Measurements from ENCODE around the gene CFAP70. TPM values are rescaled to one million over a fixed set of nuclear protein-coding genes. Genes with fewer than 3 reads are reported as not detected.
"Not testable (repeated sequence)": the region's sequence is repeated elsewhere in the genome, so short reads cannot be mapped to it uniquely, and the experiment has no call there.

The CFAP70 gene
- total RNA-seq, 1 experiment from 2014 or later, result 0.10 TPM

DNA sequence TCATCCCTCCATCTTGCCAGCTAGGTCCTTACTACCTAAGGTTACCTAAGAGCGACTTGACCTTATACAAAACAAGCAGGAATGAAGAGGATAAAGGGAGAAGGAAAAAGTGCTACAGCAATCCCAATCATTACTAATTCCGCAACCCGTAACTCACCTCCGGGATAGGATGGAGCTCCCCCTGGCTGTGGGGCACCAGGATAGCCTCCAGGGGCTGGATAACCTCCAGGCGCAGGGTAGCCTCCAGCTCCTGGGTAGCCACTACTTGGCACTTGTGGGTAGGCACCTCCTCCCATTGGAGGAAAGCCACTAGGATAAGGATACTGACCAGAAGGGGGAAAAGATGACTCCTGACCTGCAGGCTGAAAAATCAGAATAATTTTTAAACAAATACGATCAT is 39.4 kb upstream of the CFAP70 start:
- no peak overlapping the region for H3K4me3 ChIP-seq (ENCODE audit: low read depth in 2 of 2, low read length in 2 of 2)
- H3K36me3 ChIP-seq (ENCODE audit: control insufficient read depth, insufficient read depth, low read length), result peaks cover 23% of the 10 kb centered on the region
- POLR2A ChIA-PET, result no interaction called here
- CTCF ChIA-PET, result interaction anchor here (0.6 kb wide), 1 partner anchor 14 kb away, joined by 8 read pairs; no protein-coding TSS in a partner anchor
- H3K4me1 ChIP-seq (ENCODE audit: control insufficient read depth, insufficient read depth, low read length), result no peaks in the 10 kb centered on the region
- intact Hi-C loops (cut with micrococcal nuclease; ENCODE audit: unreplicated experiment), result no loop called here
- H3K9me3 ChIP-seq (ENCODE audit: control insufficient read depth, insufficient read depth, low read depth, low read length), result no peaks in the 10 kb centered on the region
- BruUV-seq (replicated peaks), result no TSS peak
- in situ Hi-C loops (cut with HindIII; ENCODE audit: low pct_unique_long_range_greater_than_20kb, low sequenced_read_pairs), result no loop called here
- ATAC-seq (peak; percentile 68; the same call in 1 of the 2 replicates), DNase-seq (ENCODE audit: low read depth, low spot score) (no peak)
- TF ChIP-seq TCF7L2 (IDR thresholded peaks at IDR 0.05; ENCODE audit: low read depth, low read length) (no peak), POLR2AphosphoS5 (IDR thresholded peaks at IDR 0.05; ENCODE audit: low read depth, low read length) (no peak), SIN3A (IDR thresholded peaks at IDR 0.05; ENCODE audit: borderline replicate concordance, insufficient read depth, low read depth, low read length) (no peak)
- TF ChIP-seq, protein P1, sequence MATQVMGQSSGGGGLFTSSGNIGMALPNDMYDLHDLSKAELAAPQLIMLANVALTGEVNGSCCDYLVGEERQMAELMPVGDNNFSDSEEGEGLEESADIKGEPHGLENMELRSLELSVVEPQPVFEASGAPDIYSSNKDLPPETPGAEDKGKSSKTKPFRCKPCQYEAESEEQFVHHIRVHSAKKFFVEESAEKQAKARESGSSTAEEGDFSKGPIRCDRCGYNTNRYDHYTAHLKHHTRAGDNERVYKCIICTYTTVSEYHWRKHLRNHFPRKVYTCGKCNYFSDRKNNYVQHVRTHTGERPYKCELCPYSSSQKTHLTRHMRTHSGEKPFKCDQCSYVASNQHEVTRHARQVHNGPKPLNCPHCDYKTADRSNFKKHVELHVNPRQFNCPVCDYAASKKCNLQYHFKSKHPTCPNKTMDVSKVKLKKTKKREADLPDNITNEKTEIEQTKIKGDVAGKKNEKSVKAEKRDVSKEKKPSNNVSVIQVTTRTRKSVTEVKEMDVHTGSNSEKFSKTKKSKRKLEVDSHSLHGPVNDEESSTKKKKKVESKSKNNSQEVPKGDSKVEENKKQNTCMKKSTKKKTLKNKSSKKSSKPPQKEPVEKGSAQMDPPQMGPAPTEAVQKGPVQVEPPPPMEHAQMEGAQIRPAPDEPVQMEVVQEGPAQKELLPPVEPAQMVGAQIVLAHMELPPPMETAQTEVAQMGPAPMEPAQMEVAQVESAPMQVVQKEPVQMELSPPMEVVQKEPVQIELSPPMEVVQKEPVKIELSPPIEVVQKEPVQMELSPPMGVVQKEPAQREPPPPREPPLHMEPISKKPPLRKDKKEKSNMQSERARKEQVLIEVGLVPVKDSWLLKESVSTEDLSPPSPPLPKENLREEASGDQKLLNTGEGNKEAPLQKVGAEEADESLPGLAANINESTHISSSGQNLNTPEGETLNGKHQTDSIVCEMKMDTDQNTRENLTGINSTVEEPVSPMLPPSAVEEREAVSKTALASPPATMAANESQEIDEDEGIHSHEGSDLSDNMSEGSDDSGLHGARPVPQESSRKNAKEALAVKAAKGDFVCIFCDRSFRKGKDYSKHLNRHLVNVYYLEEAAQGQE (IDR thresholded peaks at IDR 0.05; ENCODE audit: insufficient read depth in 1 of 2, low read depth in 2 of 2, low read length in 1 of 2), result no peak
- TF ChIP-seq, protein P2, sequence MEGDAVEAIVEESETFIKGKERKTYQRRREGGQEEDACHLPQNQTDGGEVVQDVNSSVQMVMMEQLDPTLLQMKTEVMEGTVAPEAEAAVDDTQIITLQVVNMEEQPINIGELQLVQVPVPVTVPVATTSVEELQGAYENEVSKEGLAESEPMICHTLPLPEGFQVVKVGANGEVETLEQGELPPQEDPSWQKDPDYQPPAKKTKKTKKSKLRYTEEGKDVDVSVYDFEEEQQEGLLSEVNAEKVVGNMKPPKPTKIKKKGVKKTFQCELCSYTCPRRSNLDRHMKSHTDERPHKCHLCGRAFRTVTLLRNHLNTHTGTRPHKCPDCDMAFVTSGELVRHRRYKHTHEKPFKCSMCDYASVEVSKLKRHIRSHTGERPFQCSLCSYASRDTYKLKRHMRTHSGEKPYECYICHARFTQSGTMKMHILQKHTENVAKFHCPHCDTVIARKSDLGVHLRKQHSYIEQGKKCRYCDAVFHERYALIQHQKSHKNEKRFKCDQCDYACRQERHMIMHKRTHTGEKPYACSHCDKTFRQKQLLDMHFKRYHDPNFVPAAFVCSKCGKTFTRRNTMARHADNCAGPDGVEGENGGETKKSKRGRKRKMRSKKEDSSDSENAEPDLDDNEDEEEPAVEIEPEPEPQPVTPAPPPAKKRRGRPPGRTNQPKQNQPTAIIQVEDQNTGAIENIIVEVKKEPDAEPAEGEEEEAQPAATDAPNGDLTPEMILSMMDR (IDR thresholded peaks at IDR 0.05), result no peak; the same call in 1 of the 2 replicates
- H3K27ac ChIP-seq (ENCODE audit: low read length), result no peak overlapping the region
- H3K27me3 ChIP-seq (ENCODE audit: control insufficient read depth, insufficient read depth, low read length), result no peaks in the 10 kb centered on the region

DNA sequence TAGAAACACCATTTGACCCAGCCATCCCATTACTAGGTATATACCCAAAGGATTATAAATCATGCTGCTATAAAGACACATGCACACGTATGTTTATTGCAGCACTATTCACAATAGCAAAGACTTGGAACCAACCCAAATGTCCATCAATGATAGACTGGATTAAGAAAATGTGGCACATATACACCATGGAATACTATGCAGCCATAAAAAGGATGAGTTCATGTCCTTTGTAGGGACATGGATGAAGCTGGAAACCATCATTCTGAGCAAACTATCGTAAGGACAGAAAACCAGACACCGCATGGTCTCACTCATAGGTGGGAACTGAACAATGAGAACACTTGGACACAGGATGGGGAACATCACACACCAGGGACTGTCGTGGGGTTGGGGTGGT is 35.7 kb upstream of the CFAP70 start:
- intact Hi-C loops (cut with micrococcal nuclease; ENCODE audit: unreplicated experiment); DNase-seq (ENCODE audit: low read depth, low spot score); POLR2A ChIA-PET; in situ Hi-C loops (cut with HindIII; ENCODE audit: low pct_unique_long_range_greater_than_20kb, low sequenced_read_pairs); ATAC-seq; CTCF ChIA-PET; H3K4me1 ChIP-seq (ENCODE audit: control insufficient read depth, insufficient read depth, low read length); H3K4me3 ChIP-seq (ENCODE audit: low read depth in 2 of 2, low read length in 2 of 2); H3K27ac ChIP-seq (ENCODE audit: low read length); H3K9me3 ChIP-seq (ENCODE audit: control insufficient read depth, insufficient read depth, low read depth, low read length); BruUV-seq (replicated peaks); H3K27me3 ChIP-seq (ENCODE audit: control insufficient read depth, insufficient read depth, low read length): not testable (repeated sequence)
- peaks cover 23% of the 10 kb centered on the region for H3K36me3 ChIP-seq (ENCODE audit: control insufficient read depth, insufficient read depth, low read length)

DNA sequence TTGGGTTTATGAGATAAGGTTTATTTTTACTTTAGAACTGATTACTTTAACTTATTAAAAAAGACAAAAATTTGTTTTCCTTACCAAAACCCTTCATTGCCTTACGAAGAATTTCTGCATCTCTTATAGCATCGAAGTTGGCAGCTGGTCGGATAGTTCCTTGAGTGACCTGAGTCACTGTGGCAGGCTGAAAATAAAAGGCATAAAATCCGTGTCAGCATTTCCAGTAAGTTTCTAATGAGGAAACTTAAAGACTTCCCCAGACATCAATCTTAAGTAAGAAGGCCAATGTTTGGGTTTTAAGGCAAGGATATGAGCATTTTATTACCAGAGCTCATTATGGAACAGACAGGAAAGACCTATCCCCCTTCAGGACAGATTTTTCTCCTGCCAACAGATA is 29.6 kb upstream of the CFAP70 start:
- in situ Hi-C loops (cut with HindIII; ENCODE audit: low pct_unique_long_range_greater_than_20kb, low sequenced_read_pairs), result no loop called here
- Histone ChIP-seq H3K36me3 (ENCODE audit: control insufficient read depth, insufficient read depth, low read length) (peaks cover 20% of the 10 kb centered on the region; the same call in 1 of the 2 replicates), H3K4me1 (ENCODE audit: control insufficient read depth, insufficient read depth, low read length) (no peaks in the 10 kb centered on the region), H3K4me3 (ENCODE audit: low read depth in 2 of 2, low read length in 2 of 2) (no peak overlapping the region), H3K9me3 (ENCODE audit: control insufficient read depth, insufficient read depth, low read depth, low read length) (no peaks in the 10 kb centered on the region), H3K27me3 (ENCODE audit: control insufficient read depth, insufficient read depth, low read length) (no peaks in the 10 kb centered on the region), H3K27ac (ENCODE audit: low read length) (no peak overlapping the region)
- TF ChIP-seq, protein P2 (IDR thresholded peaks at IDR 0.05), result no peak
- TF ChIP-seq TCF7L2 (IDR thresholded peaks at IDR 0.05; ENCODE audit: low read depth, low read length), result no peak
- no peak for TF ChIP-seq SIN3A (IDR thresholded peaks at IDR 0.05; ENCODE audit: borderline replicate concordance, insufficient read depth, low read depth, low read length)
- TF ChIP-seq, protein P1 (IDR thresholded peaks at IDR 0.05; ENCODE audit: insufficient read depth in 1 of 2, low read depth in 2 of 2, low read length in 1 of 2), result no peak
- no peak for TF ChIP-seq POLR2AphosphoS5 (IDR thresholded peaks at IDR 0.05; ENCODE audit: low read depth, low read length)
- DNase-seq (ENCODE audit: low read depth, low spot score) (no peak), ATAC-seq (no peak)
- intact Hi-C loops (cut with micrococcal nuclease; ENCODE audit: unreplicated experiment), result no loop called here
- POLR2A ChIA-PET, result no interaction called here
- CTCF ChIA-PET, result no interaction called here
- no TSS peak for BruUV-seq (replicated peaks)

Data from Panc1 (cell line).